ENCODE results near the gene UBL7. TPM values are rescaled to one million over a fixed set of nuclear protein-coding genes. Genes with fewer than 3 reads are reported as not detected.
"Not testable (repeated sequence)": the region's sequence is repeated elsewhere in the genome, so short reads cannot be mapped to it uniquely, and the experiment has no call there.

UBL7 gene
- total RNA-seq, 3 donors from 2014 or later = 29.5 to 43.5 (median 37.6) TPM

- DNase-seq (peak in 2 of 3 donors; percentile 44 to 59), ATAC-seq (peak; percentile 73)
- H3K4me1 ChIP-seq (ENCODE audit: low read depth) = no peaks in the 10 kb centered on the region
- intact Hi-C loops (cut with DNase I, micrococcal nuclease) = no loop called here
- no peaks in the 10 kb centered on the region for H3K36me3 ChIP-seq (ENCODE audit: low read depth)
- H3K9me3 ChIP-seq = no peaks in the 10 kb centered on the region
- H3K4me3 ChIP-seq = no peak overlapping the region
- peak; percentile 20 for TF ChIP-seq CTCF (IDR thresholded peaks at IDR 0.05)
Measured at GRCh38 chr15:74489518-74490338, 28.8 kb upstream of the UBL7 start.

DNA sequence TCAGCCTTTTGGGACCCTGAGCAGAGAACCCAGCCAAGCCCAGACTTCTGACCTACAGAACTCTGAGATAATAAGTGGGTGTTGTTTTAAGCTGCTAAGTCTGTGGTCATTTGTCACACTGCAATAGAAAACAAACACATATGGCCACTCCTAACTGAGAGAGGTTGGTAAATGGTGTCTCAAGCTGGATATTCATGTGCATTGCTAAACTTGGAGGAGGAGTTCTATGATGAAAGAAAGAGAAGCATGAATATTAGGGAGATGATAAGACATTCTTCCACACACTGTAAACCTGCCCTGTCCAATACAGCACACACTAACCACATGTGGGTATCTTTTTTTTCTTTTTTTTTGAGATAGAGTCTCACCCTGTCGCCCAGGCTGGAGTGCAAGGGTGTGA lies 27.8 kb upstream of the UBL7 start:
- Histone ChIP-seq H3K4me1 (ENCODE audit: low read depth) (no peaks in the 10 kb centered on the region), H3K9me3 (no peaks in the 10 kb centered on the region), H3K4me3 (no peak overlapping the region), H3K36me3 (ENCODE audit: low read depth) (no peaks in the 10 kb centered on the region)
- no peak for ATAC-seq
- TF ChIP-seq CTCF (IDR thresholded peaks at IDR 0.05) = no peak
- no peak for DNase-seq
- intact Hi-C loops (cut with DNase I, micrococcal nuclease) = no loop called here

DNA sequence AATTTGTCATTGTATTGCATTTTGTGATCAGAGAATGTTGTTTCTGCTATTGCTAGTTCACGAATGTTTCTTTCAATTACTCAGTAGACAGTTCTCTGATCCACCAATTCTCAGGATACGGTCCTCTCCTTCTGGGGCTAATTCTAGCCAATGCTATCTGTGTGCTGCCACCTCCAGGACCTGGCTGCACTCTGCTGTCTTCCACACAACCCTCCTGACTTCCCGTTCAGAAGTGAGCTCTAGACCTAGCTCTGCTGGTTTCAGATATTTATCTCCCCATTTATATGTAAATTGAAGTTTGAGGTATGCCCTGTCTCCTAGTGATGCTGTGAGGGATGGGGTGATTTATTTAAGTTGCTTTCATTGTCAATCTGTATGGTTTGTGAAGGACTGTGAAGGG lies 21.7 kb upstream of the UBL7 start:
- no peak for TF ChIP-seq CTCF (IDR thresholded peaks at IDR 0.05)
- intact Hi-C loops (cut with DNase I, micrococcal nuclease) = no loop called here
- no peak for DNase-seq

GRCh38 chr15:74480364-74480763 lies 19.4 kb upstream of the UBL7 start:
- intact Hi-C loops (cut with DNase I, micrococcal nuclease); DNase-seq; H3K4me1 ChIP-seq (ENCODE audit: low read depth); H3K4me3 ChIP-seq; ATAC-seq; H3K9me3 ChIP-seq; H3K36me3 ChIP-seq (ENCODE audit: low read depth): not testable (repeated sequence)

More for the DNA sequence above, 21.7 kb upstream of the UBL7 start:
- ATAC-seq = no peak
- no peak overlapping the region for H3K4me3 ChIP-seq
- no peaks in the 10 kb centered on the region for H3K9me3 ChIP-seq
- H3K36me3 ChIP-seq (ENCODE audit: low read depth) = no peaks in the 10 kb centered on the region
- H3K4me1 ChIP-seq (ENCODE audit: low read depth) = no peaks in the 10 kb centered on the region

GRCh38 chr15:74471621-74472020 lies 10.7 kb upstream of the UBL7 start:
- H3K4me1 ChIP-seq (ENCODE audit: low read depth); intact Hi-C loops (cut with DNase I, micrococcal nuclease); DNase-seq; H3K4me3 ChIP-seq; ATAC-seq; H3K36me3 ChIP-seq (ENCODE audit: low read depth); H3K9me3 ChIP-seq: not testable (repeated sequence)

DNA sequence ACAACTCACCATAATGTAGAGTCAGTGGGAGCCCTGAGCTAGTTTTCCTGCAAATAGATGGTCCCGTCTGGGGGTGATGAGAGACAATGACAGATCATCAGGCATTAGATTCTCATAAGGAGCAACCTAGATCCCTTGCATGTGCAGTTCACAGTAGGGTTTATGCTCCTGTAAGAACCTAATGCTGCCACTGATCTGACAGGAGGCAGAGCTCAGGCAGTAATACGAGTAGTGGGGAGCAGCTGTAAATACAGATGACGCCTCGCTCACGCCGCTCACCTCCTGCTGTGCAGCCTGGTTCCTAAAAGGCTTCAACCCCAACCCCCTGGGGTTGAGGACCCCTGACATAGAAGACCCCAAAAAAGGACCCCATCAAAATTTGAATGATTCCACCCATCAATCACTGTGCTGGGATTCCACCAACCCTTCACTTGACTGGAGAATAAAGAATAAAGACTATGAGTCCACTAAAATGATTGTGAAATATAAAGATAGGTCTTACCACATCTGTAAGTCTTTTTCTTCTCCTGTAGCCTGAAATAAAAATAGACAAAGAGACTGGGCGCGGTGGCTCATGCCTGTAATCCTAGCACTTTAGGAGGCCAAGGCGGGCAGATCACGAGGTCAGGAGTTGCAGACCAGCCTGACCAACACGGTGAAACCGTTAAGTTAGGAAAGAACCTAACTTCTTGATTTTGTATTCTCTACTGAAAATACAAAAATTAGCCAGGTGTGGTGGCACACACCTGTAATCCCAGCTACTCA lies 9.9 kb upstream of the UBL7 start:
- ATAC-seq = no peak
- Histone ChIP-seq H3K4me1 (ENCODE audit: low read depth) (no peaks in the 10 kb centered on the region), H3K36me3 (ENCODE audit: low read depth) (no peaks in the 10 kb centered on the region), H3K4me3 (no peak overlapping the region), H3K9me3 (no peaks in the 10 kb centered on the region)
- no peak for DNase-seq
- intact Hi-C loops (cut with DNase I, micrococcal nuclease) = no loop called here
- no peak for TF ChIP-seq CTCF (IDR thresholded peaks at IDR 0.05)
